ENCODE results near the gene USH1G.

Gene USH1G

DNA sequence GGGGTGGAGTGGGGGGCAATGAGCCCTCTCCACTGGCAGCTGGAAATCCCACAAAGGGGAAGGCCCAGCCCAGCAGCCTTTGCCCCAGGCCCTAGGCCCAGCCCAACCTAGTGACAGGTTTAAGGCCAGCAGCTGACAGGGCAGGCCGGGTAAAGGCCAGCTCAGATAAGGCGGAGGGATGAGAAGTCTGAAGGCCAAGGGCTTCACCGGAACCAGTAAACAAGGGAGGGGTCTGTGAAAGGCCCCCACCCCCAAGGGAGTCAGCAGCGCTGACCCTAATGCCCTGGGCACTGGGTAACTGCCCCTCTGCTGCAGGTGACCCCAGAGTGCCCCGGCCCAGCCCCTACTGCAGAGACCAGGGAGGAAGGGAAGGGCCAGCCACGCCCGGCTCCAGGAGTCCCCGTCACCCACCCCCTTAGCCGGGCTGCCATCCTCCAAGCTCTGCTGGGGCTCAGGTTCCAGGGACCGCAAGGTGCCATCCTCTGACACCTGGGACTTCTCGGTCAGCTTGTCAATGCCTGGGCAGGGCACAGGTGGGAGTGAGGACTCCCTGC, 30.2 kb upstream of the USH1G start:
- no peak for DNase-seq

DNA sequence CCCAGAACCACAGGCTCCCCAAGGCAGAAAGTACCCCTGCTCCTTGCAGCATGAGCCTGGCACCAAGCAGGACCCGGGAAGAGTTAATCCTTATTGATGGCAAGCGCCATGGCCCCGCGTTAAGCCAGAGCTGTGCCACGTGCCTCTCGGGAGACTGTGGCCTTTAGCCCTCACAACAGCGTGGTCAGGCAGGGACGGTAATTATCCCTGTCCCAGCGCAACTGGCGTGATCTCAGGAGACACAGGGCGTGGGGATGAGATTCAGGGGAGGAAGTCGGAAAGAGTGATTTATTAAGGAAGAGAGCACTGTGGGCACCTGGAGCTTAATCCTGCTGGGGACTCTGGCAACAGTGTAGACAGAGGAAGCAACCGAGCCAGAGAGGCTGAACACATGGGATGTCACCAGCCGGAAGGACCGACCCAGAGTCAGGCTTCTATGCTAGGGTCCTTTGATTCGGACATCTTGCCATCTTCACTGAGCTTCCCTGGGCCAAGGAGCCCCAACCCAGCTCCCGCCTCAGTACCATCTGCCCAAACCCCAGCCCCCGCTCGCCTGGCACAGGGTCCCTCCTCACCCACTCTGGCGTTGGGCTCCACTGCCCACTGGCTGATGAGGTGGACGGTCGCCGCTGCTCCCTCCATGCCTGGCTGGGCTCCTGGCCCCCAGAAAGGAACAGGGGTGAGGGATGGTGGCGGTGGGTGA, 29.5 kb upstream of the USH1G start:
- no peak for DNase-seq

DNA sequence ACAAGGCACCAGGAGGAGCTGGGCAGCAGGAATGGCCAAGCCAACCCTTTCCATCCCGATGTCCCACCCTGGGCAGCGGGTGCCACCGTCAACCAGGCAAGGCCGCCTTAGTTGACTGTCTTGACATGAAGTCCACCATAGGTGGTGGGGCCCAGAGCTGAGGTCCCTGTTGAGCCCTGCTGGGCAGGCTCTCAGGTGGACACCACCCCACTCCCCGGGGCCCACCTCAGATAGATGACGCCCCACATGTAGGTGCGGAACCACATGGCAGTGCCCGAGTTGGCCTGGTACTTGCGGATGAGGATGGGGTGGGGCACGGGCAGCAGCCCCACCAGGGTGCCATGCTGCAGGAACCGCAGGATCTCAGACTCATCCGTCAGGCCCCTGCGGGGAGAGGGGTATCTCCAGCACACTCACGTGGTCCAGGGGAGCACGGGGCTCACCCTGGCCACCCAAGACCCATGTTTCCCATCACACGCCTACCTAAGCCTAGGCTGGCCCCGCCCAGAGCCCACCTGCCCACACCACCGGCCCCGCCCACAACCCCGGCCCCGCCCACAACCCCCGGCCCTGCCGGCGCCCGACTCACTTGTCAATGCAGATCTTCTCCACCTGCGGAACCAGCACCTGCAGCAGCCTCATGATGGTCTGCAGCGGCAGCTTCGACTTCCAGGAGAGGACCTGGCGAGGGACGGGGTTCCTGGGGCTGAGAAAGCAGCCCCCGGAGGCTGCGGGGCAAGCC, 28.8 kb upstream of the USH1G start:
- DNase-seq: no peak

DNA sequence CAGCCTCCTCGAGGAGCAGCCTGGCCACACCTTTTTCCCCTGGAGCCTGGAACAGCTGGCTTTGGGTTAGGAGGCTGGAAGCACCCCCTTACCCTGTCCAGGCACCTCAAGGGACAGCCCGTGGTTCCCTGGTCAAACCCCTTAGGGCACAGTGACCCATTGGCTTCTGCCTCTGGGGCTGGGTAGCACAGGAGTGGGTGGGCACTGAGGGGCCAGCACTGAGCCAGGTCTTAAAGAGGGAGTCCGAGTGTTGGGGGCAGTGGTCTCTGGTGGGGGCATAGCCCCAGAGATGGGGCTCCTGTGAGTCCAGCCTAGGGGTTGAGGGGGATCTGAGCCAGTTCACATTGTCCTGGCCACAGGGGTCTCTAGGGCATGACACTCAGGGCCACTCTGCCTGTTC, 28.0 kb upstream of the USH1G start:
- DNase-seq: no peak

- peak; percentile 42 for DNase-seq
Measured at GRCh38 chr17:74950207-74950606, 27.2 kb upstream of the USH1G start.

DNA sequence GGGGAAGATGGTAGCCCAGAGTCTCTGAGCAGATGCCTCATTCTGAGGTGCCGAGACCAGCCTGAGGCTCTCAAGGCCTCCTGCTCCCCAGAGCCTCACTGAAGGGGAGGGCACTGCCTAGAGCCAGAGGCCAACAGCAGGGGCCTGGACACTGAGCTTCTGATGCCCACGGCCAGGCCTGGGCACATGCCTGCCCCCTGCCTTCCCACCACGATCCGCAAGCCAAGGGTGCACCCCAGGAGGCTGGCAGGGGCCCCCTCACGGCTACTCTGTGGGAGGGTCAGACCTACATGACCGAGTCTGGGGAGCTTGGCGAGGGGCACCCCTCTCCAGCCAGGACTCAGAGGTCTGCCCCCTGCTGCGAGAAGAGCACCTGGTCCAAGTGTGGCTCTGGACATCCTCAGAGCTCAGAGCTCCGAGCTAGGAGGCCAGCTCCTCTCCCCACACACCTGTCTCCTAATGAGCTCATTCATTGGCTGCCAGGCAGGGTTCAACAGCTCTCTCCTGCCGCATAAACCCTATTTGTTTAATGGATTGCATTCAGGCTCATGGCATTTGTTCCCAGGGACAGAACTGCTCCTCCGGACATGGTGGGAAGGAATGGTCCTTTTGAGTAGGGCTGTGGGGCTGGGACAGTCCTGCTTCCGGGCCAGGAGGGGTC, 26.5 kb upstream of the USH1G start:
- DNase-seq: peak; percentile 51

GRCh38 chr17:74947041-74947754, 24.1 kb upstream of the USH1G start:
- no peak for DNase-seq

DNA sequence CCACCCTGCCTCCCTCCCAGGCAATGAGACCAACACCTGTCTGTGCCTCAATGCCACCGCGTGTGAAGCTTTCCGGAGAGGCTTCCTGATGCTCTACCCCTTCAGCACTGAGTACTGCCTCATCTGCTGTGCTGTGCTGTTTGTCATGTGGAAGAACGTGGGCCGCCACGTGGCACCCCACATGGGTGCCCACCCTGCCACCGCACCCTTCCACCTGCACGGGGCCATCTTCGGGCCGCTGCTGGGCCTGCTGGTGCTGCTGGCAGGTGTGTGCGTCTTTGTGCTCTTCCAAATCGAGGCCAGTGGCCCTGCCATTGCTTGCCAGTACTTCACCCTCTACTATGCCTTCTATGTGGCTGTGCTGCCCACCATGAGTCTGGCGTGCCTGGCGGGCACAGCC, 23.6 kb upstream of the USH1G start:
- no peak for DNase-seq

DNA sequence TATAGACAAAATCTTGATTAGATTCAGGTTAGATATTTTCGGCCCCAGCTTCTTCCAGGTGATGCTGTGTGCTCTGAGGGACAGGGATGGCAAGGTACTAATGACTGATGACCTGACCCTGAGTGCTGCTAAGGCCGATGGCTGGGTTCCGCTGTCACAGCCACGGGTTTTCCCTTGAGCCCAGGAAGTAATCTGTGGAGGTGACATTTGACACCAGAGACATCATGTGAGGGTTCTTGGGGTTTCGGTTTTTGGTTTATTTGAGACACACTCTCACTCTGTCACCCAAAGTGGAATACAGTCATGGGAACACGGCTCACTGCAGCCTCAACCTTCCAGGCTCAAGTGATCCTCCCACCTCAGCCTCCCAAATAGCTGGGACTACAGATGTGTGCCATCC, 22.5 kb upstream of the USH1G start:
- DNase-seq: no peak

DNA sequence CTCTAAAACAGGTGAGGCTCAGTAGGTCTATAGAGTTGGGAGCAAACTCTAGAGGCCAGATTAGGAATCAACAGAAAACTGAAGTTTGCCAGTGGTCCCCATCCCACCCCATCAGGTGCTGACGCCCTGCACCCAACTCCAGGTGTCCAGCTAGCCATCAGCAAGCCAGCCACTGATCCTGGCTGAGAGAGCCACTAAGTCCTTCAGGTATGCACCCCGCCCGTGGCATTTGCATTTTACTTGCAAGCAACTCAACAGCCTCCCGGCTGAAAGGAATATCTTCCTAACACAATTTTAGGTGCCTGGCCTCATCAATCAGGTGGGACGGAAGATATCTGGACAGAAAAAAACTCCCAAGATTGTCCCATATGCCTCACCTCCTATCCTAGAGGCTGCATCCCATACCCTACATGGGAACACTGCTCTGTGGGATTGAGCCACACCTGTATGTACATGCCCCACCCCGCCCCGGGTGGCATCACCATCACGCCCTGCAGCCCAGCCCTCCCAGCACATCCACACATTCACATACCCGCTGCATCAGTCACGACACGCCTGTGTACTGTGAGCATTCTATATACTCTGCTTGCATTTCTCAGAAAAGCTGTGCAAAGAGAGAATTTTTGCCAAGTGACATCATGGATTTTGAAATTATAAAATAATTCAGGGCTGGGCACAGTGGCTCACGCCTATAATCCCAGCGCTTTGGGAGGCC, 20.9 kb upstream of the USH1G start:
- DNase-seq: no peak

DNA sequence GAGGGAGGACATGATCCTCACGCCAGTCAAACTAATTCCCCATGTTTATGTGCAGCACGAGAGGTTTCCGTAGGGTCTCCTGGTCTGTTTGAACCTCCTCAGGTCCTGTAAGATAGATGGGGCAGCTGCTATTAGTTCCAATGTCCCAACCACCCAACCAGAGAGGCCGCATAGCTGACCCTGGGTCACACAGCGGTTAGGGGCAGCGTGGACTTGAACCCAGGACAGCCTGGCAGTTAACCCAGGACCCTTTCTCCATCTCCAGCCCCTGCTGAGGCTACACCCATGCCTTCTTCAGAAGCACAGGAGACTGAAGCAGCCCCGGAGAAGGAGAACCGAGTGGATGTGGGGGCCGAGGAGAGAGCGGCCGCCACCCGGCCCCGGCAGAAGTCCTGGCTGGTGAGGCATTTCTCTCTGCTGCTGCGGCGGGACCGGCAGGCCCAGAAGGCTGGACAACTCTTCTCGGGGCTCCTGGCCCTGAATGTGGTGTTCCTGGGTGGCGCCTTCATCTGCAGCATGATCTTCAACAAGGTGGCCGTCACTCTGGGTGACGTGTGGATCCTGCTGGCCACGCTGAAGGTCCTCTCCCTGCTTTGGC, 18.2 kb upstream of the USH1G start:
- DNase-seq: no peak

GRCh38 chr17:74939534-74939933, 16.5 kb upstream of the USH1G start:
- DNase-seq: no peak

DNA sequence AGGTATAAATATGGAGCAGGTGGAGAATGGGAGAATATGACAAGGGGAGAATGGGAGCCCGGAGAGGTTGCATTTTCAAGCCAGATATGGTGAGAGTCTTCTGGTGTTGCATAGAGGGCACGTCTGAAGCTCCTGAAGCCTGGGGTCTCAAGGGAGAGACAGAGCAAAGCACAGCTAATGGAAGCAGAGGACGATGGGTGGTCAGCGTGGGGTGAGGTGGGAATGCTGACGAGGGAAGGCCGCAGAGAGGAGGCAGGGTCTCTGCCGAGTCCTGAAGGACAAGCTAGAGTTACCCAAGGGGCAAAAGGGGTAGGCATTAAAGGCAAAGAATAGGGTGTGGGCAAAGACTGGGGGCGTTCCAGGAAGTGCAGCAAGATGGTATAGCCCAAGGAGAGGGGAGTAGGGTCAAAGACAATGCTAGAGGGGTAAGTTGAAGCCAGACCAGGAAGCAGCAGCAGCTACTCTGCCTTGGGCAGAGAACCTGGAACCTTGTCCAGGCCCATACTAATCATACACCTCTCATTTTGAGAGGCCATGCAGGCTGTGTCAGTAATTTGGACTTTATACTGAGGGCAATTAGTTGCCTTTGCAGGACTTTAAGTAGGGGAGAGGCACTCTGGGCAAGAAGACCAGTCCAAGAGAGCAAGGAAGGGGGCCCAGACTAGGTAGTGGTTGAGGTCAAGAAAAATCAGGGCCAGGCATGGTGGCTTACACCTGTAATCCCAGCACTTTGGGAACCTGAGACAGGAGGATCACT, 15.3 kb upstream of the USH1G start:
- DNase-seq: no peak

DNA sequence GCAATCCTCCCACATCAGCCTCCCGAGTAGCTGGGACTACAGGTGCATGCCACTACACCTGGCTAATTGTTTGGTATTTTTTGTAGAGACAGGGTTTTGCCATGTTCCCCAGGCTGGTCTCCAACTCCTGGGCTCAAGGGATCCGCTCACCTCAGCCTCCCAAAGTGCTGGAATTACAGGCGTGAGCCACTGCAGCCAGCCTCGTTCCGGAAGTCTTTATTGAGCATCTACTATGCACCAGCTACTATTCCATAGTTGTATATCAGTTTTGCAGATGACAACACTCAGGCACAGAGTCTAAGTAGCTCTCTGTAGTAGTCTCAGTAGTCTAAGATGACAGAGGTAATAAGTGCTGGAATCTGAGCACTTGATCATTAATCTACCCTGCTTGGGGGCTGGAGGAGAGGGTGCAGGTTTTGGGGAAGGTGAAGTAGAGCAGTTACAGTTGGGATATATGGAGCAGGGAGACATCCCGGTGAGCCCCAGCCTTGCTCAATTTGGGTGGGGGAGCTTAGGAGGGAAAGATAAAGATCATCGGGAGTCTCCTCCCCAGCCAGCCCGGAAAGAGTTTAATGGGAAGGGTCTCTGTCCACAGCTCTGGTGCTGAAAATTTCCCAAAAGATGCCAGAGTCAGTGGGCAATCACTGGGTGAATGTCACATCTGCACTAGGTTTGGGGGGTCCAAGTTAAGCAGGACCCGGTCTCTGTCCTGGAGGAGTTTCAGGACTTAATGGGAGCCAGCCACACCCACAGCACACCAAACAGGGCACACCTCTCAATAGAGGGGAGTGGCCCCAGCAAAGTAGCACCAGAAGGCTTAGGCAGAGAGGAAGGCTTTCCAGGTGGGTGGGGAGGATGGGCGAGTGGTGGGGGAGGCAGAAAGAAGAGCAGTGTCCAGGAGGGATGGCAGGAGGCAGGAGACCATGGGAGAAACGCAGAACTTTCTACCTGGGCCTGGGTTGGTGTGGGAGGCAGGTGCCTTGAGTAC, 14.3 kb upstream of the USH1G start:
- no peak for DNase-seq

DNA sequence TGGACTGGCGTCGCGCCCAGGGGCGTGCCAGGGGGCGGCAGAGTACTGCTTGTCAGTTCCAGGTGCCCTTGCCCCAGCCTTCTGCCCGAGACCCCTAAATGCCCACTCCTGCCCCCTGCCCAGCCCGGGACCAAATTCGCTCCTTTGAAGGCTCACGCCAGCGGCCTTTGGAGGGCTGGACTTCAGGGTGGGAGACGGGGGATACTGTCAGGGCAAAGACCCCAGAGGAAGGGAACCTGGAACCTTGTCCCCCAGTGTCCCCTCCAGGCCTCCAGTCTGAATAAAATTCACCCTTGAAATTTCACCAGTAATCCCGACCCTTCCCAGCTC, 13.4 kb upstream of the USH1G start:
- DNase-seq: no peak

DNA sequence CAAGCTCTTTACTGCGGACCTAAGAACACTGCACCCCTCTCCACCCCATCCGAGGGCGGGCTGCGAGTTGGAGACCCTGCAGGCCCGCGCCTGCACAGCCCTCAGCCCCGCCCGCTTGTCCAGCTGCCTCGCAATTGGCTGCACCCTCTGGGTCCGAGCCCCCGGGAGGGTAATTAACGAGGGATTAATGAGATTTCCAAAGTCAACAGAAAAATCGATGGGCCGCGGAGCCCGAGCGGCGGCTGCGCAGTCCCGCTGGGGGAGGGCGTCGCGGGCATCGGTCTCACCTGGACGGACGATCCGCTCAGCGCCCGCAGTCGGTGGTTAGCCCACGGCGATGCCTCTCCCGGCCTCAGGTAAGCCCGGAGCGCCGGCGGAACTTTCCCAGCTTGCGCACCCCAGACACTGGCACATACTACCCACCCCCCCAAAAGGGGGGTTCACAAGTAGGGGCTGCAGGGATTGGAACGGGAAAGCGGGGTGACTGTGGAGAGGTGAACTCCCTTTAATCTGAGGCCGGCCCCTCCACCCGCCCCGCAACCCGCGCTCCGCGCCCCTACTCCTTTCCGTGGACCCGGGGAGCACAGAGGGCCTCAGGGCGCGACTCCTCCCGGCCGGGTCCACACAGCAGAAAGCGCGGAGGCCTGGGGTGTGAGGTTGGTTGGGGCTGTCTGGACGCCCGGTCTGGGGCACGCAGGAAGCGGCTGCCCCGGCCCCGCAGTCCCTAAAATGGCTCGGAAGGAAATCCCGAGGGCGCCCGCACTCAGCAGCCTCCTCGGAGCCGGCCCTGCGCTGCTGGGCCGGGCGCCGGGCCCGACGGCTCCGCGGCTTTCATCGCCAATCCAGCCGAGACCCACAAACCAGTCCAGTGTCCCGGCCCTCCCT, 12.8 kb upstream of the USH1G start, which contains the start of gene OTOP3:
TSS of gene OTOP3 (plus strand) at position 314 of the 885 bp plus-strand sequence. CDS start at position 338, 24 bp downstream.
- no peak for DNase-seq

- no peak for DNase-seq
Measured at GRCh38 chr17:74935048-74935447, 12.0 kb upstream of the USH1G start.

- no peak for DNase-seq
Measured at GRCh38 chr17:74930535-74931036, 7.5 kb upstream of the USH1G start.

GRCh38 chr17:74928786-74929185, 5.7 kb upstream of the USH1G start:
- DNase-seq: no peak

Data from DMS153 (cell line).